ENCODE data around the gene CDC7. TPM values are rescaled to one million over a fixed set of nuclear protein-coding genes. Genes with fewer than 3 reads are reported as not detected.
A peak's percentile ranks its signal among the peaks of the same experiment; 100 is the strongest.

Gene CDC7
- total RNA-seq, 4 donors from 2014 or later, result 0.71 to 2.8 (median 1.1) TPM

DNA sequence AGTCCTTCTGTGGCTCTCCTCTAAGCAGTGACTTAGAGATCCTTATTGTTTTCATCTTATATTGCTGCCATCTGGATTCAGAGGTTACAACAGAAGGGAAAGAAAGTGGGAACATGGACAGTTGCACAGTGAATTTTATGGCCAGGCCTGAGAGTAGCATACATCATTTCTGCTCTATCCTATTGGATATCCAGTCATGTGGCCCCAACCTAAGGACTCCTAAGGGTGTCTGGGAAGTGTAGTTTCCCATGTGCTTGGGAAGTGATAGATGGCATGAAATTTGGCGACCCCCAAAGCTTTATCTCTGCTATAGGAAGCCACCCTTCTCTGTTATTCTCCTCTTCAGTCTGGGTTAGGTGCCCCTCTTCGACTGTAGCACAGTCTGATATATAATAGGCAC, 51.9 kb downstream of the CDC7 start:
- peak overlapping the region in 1 of 4 donors; percentile 21 for H3K27ac ChIP-seq (replicated peaks in 1 of 4)
- 94% methylated on average over 2 of the region's 2 CpGs for WGBS
- TF ChIP-seq POLR2A (IDR thresholded peaks at IDR 0.05; ENCODE audit: low read depth) (no peak), EP300 (IDR thresholded peaks at IDR 0.05) (no peak), POLR2AphosphoS5 (IDR thresholded peaks at IDR 0.05) (no peak)
- TF ChIP-seq, protein P1, sequence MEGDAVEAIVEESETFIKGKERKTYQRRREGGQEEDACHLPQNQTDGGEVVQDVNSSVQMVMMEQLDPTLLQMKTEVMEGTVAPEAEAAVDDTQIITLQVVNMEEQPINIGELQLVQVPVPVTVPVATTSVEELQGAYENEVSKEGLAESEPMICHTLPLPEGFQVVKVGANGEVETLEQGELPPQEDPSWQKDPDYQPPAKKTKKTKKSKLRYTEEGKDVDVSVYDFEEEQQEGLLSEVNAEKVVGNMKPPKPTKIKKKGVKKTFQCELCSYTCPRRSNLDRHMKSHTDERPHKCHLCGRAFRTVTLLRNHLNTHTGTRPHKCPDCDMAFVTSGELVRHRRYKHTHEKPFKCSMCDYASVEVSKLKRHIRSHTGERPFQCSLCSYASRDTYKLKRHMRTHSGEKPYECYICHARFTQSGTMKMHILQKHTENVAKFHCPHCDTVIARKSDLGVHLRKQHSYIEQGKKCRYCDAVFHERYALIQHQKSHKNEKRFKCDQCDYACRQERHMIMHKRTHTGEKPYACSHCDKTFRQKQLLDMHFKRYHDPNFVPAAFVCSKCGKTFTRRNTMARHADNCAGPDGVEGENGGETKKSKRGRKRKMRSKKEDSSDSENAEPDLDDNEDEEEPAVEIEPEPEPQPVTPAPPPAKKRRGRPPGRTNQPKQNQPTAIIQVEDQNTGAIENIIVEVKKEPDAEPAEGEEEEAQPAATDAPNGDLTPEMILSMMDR (IDR thresholded peaks at IDR 0.05), result no peak
- peaks cover 4 to 50% (median 22%) of the 10 kb centered on the region in 4 donors for H3K4me1 ChIP-seq
- H3K36me3 ChIP-seq, result no peaks in the 10 kb centered on the region
- H3K27me3 ChIP-seq, result no peaks in the 10 kb centered on the region
- intact Hi-C loops (cut with DNase I), result no loop called here
- no peak overlapping the region for H3K4me3 ChIP-seq
- no peaks in the 10 kb centered on the region for H3K9me3 ChIP-seq
- peak; percentile 17 for DNase-seq (ENCODE audit: extremely low spot score)

DNA sequence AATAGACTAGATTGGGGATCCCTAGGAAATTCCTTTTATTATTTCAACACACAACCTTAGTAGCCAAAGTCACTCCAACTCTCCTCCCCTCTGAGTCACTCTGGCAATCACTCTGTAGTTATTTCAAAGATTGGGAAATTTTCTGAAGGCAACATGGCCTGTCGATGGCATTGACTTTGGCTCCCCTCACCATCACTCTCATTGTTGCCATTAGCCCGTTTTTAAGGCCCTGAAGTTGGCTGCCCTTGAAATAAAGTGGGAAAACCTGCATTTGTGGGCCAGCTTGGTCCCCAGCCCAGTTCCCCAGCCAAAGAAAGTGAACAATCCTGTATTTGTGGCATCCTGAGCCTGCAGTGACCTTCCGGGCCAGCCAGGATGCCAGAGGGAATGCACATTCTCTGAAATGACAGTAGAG, 52.5 kb downstream of the CDC7 start:
- H3K9me3 ChIP-seq, result no peaks in the 10 kb centered on the region
- WGBS, result 62% methylated on average over 3 of the region's 3 CpGs
- peaks cover 4 to 46% (median 22%) of the 10 kb centered on the region in 4 donors for H3K4me1 ChIP-seq
- no peaks in the 10 kb centered on the region for H3K36me3 ChIP-seq
- DNase-seq (ENCODE audit: extremely low spot score), result peak; percentile 83
- H3K4me3 ChIP-seq, result no peak overlapping the region
- TF ChIP-seq, protein P1 (IDR thresholded peaks at IDR 0.05), result no peak
- peak; percentile 24 to 40 for TF ChIP-seq POLR2AphosphoS5 (IDR thresholded peaks at IDR 0.05)
- TF ChIP-seq EP300 (IDR thresholded peaks at IDR 0.05), result no peak
- no peak for TF ChIP-seq POLR2A (IDR thresholded peaks at IDR 0.05; ENCODE audit: low read depth)
- intact Hi-C loops (cut with DNase I), result no loop called here
- no peaks in the 10 kb centered on the region for H3K27me3 ChIP-seq
- H3K27ac ChIP-seq (replicated peaks in 1 of 4), result peak overlapping the region in 2 of 4 donors; percentile 15

DNA sequence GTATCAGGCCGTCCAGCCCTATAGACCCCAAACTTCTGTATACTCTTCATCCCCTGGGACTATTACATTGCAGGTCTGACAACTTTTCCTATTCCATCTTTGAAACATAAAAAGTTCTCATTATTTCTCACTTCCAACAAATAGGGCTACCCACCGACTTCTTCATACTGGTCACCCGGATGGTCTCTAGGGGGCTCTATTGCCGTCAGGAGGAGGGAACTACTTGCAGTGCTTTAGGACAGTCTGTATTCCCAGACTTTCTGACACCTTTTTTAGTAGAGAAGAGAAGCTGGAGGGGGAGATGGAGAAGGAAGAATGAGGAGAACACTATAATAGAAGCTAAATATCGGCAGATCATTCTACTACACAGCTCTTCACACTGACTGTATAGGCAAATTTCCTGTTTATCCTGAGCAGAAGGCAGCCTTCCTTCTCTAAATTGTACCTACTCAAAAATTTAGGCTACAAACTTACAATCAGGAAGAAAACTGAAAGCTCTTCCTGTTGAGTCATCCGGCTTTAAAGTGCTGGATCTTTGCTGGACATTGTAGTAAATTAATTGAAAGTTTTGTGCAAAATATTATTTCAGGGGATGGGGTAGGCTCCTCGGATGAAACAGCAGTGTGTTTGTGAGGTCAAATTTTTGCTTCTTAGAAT, 54.6 kb downstream of the CDC7 start:
- intact Hi-C loops (cut with DNase I), result no loop called here
- no peaks in the 10 kb centered on the region for H3K36me3 ChIP-seq
- no peaks in the 10 kb centered on the region for H3K9me3 ChIP-seq
- no peaks in the 10 kb centered on the region for H3K27me3 ChIP-seq
- no peak for DNase-seq (ENCODE audit: extremely low spot score)
- TF ChIP-seq, protein P1 (IDR thresholded peaks at IDR 0.05), result peak in 2 of 3 experiments; percentile 28 to 33
- TF ChIP-seq EP300 (IDR thresholded peaks at IDR 0.05) (no peak), POLR2A (IDR thresholded peaks at IDR 0.05; ENCODE audit: low read depth) (no peak)
- H3K4me3 ChIP-seq, result no peak overlapping the region
- WGBS, result 46% methylated on average over 7 of the region's 7 CpGs
- peaks cover 4 to 32% (median 22%) of the 10 kb centered on the region in 4 donors for H3K4me1 ChIP-seq
- H3K27ac ChIP-seq (replicated peaks in 1 of 4), result peak overlapping the region in 2 of 4 donors; percentile 25 to 45

DNA sequence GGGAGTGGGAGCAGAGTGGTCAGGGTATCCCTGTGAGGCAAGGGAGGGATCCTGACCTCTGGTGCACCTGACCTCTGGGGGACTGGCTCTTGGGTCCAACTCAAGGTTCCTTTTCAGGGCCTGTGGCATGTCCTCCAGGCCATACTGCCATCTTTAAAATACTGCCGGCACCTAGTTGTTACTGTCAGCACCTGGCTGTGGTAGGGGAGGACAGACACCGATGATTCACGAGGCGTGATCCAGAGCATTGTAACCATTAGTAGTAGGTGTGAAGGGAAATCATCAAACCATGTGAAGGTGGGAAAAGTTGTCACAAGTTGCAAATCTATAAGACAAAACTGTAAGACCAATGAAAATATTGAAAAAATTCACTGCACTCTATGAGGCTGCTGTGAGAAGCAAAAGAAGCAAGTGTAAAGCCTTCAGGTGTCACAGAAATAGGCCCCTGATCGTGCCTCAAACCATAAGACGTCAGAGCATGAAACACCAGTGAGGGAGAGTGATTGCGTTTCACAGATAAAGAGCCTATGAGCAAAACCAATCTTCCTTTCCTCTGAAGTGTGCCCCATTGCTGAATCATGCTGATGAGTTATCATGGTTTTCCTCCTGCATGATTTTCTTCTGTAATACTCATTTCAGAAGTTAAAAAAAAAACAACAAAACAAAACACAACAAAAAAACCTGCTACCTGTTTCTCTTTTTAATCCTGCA, 55.3 kb downstream of the CDC7 start:
- DNase-seq (ENCODE audit: extremely low spot score), result peak; percentile 68
- peak overlapping the region in 2 of 4 donors; percentile 25 to 45 for H3K27ac ChIP-seq (replicated peaks in 1 of 4)
- no peaks in the 10 kb centered on the region for H3K27me3 ChIP-seq
- intact Hi-C loops (cut with DNase I), result no loop called here
- TF ChIP-seq, protein P1 (IDR thresholded peaks at IDR 0.05), result no peak
- no peak for TF ChIP-seq POLR2A (IDR thresholded peaks at IDR 0.05; ENCODE audit: low read depth)
- no peak for TF ChIP-seq EP300 (IDR thresholded peaks at IDR 0.05)
- TF ChIP-seq POLR2AphosphoS5 (IDR thresholded peaks at IDR 0.05), result no peak
- H3K4me3 ChIP-seq, result no peak overlapping the region
- no peaks in the 10 kb centered on the region for H3K36me3 ChIP-seq
- WGBS, result 86% methylated on average over 7 of the region's 7 CpGs
- H3K9me3 ChIP-seq, result no peaks in the 10 kb centered on the region
- peaks cover 4 to 32% (median 22%) of the 10 kb centered on the region in 4 donors for H3K4me1 ChIP-seq

Data from esophagus muscularis mucosa (tissue), 4 donors.